ENCODE measurements around the gene TMEM271. TPM values are rescaled to one million over a fixed set of nuclear protein-coding genes. Genes with fewer than 3 reads are reported as not detected.

Gene TMEM271
- total RNA-seq, 2 experiments from 2014 or later, result not detected

DNA sequence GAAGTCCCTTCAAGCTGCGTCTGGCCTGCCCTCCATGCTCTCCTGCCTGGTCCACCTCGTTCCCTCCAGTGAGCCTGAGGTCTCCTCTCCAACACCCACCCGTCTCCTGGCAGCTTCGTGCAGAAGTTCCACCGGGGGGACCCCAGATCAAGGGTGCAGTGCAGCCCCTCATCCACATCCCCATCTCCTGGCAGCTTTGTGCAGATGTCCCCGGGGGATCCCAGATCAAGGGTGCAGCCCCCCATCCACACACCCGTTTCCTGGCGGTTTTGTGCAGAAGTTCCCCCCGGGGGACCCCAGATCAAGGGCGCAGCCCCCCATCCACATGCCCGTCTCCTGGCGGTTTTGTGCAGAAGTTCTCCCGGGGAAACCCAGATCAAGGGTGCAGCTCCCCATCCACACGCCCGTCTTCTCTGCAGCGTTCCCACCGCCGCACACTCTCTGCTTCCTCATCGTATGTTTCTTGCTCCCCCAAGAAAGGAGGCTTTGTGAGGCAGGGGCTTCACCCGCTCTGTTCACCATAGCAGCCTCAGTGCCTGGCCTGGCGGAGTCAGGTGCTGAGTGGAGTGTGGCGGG is 41.4 kb downstream of the TMEM271 start:
- Mint-ChIP-seq H3K27ac (no peak overlapping the region), H3K36me3 (ENCODE audit: low read depth) (peaks cover 76% of the 10 kb centered on the region), H3K4me3 (no peak overlapping the region), H3K4me1 (ENCODE audit: low read depth) (no peaks in the 10 kb centered on the region), H3K9me3 (no peaks in the 10 kb centered on the region), H3K27me3 (no peaks in the 10 kb centered on the region)
- Histone ChIP-seq H3K27me3 (ENCODE audit: control insufficient read depth in 1 of 2, insufficient read depth in 2 of 2, low read length in 2 of 2) (no peaks in the 10 kb centered on the region), H3K27ac (ENCODE audit: low read depth in 1 of 2, low read length in 2 of 2) (no peak overlapping the region), H3K36me3 (ENCODE audit: insufficient read depth, low read length) (peaks cover 76% of the 10 kb centered on the region), H3K9me3 (ENCODE audit: control insufficient read depth in 1 of 2, insufficient read depth in 1 of 2, low read length in 2 of 2) (peaks cover 0 to 61% of the 10 kb centered on the region in 2 experiments), H3K4me3 (ENCODE audit: low read length) (no peak overlapping the region), H3K4me1 (ENCODE audit: insufficient read depth, low read length) (no peaks in the 10 kb centered on the region)
- intact Hi-C loops (cut with DNase I, micrococcal nuclease), result no loop called here
- DNase-seq (no peak), ATAC-seq (ENCODE audit: poor library complexity) (no peak)
- no peak for TF ChIP-seq CTCF (IDR thresholded peaks at IDR 0.05)
- ChIA-PET POLR2A (no interaction called here), CTCF (no interaction called here)

DNA sequence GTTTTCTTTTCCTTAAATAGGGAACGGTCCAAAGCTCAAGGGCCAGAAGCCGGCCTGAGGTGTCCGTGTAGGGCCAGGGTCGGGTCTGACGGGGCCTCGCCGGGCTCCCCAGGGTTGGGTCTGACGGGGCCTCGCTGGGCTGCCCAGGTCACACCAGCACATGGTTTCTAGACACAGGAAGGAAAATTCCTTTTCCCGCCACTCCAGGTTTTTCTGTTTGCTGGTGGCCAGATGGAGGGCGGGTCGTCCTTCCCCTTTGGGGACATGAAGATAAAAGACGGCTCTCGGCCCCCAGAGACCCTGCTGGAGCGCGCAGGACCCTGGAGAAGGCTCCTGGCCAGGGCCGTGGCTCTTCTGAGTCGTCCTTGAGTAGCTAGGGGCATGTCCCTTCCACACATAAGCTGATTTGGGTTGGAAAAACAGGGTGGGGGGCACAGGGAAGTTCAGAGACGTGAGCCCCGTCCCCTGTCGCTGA is 42.0 kb downstream of the TMEM271 start:
- H3K4me1 Mint-ChIP-seq (ENCODE audit: low read depth), result peaks cover 1% of the 10 kb centered on the region
- ChIA-PET CTCF (no interaction called here), POLR2A (no interaction called here)
- H3K4me1 ChIP-seq (ENCODE audit: insufficient read depth, low read length), result no peaks in the 10 kb centered on the region
- H3K9me3 Mint-ChIP-seq, result no peaks in the 10 kb centered on the region
- no peak overlapping the region for H3K4me3 Mint-ChIP-seq
- H3K27ac ChIP-seq (ENCODE audit: low read depth in 1 of 2, low read length in 2 of 2), result no peak overlapping the region
- ATAC-seq (ENCODE audit: poor library complexity) (no peak), DNase-seq (no peak)
- no peaks in the 10 kb centered on the region for H3K27me3 Mint-ChIP-seq
- H3K9me3 ChIP-seq (ENCODE audit: control insufficient read depth in 1 of 2, insufficient read depth in 1 of 2, low read length in 2 of 2), result peaks cover 0 to 61% of the 10 kb centered on the region in 2 experiments
- H3K36me3 Mint-ChIP-seq (ENCODE audit: low read depth), result peaks cover 81% of the 10 kb centered on the region
- no peak for TF ChIP-seq CTCF (IDR thresholded peaks at IDR 0.05)
- H3K27ac Mint-ChIP-seq, result no peak overlapping the region
- H3K4me3 ChIP-seq (ENCODE audit: low read length), result no peak overlapping the region
- H3K27me3 ChIP-seq (ENCODE audit: control insufficient read depth in 1 of 2, insufficient read depth in 2 of 2, low read length in 2 of 2), result no peaks in the 10 kb centered on the region
- peaks cover 77% of the 10 kb centered on the region for H3K36me3 ChIP-seq (ENCODE audit: insufficient read depth, low read length)
- intact Hi-C loops (cut with DNase I, micrococcal nuclease), result no loop called here

DNA sequence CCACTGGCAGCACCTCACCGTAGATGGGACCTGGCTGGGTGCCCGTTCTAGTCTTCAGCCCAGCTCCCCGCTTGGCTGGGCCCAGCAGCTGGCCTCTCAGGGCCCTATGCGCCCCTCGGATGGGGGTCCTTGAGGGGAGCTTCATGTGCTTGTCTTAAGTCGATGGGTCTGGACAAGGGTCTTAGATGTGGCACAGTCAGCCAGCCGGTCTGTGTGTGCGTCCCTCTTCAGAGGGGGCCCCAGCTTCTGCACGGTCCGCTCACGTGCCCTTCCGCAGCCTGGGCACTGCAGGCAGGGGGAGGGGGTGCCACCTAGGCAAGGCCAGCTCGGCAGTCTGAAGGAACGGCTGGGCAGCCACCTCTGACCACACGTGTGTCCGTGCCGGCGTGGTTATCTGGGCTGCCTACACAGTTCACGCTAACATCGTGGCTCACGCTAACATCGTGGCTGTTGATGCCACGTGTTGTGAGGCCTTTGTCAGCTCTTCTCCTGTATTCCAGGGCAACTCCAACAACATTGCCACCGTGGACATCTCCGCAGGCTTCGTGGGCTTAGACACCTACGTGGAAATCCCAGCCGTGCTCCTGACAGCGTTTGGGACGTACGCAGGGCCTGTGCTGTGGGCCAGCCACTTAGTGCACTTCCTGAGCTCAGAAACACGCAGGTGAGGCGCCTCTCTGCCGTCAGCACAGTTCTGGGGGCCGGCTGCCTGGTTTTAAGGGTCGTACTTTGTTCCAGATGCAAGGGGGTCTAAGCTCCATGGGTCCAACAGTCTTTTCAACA is 42.6 kb downstream of the TMEM271 start:
- H3K4me3 ChIP-seq (ENCODE audit: low read length), result no peak overlapping the region
- POLR2A ChIA-PET, result no interaction called here
- H3K4me1 Mint-ChIP-seq (ENCODE audit: low read depth), result peaks cover 6% of the 10 kb centered on the region
- no peaks in the 10 kb centered on the region for H3K27me3 ChIP-seq (ENCODE audit: control insufficient read depth in 1 of 2, insufficient read depth in 2 of 2, low read length in 2 of 2)
- H3K4me1 ChIP-seq (ENCODE audit: insufficient read depth, low read length), result no peaks in the 10 kb centered on the region
- intact Hi-C loops (cut with DNase I, micrococcal nuclease), result no loop called here
- no peak for TF ChIP-seq CTCF (IDR thresholded peaks at IDR 0.05)
- no peak overlapping the region for H3K27ac ChIP-seq (ENCODE audit: low read depth in 1 of 2, low read length in 2 of 2)
- peaks cover 77% of the 10 kb centered on the region for H3K36me3 ChIP-seq (ENCODE audit: insufficient read depth, low read length)
- CTCF ChIA-PET, result no interaction called here
- H3K27me3 Mint-ChIP-seq, result no peaks in the 10 kb centered on the region
- no peak overlapping the region for H3K4me3 Mint-ChIP-seq
- H3K9me3 Mint-ChIP-seq, result no peaks in the 10 kb centered on the region
- H3K36me3 Mint-ChIP-seq (ENCODE audit: low read depth), result peaks cover 88% of the 10 kb centered on the region
- H3K27ac Mint-ChIP-seq, result no peak overlapping the region
- DNase-seq, result no peak
- no peak for ATAC-seq (ENCODE audit: poor library complexity)
- peaks cover 0 to 56% of the 10 kb centered on the region in 2 experiments for H3K9me3 ChIP-seq (ENCODE audit: control insufficient read depth in 1 of 2, insufficient read depth in 1 of 2, low read length in 2 of 2)

All from CD4-positive, alpha-beta T cell (primary cell).